Stimulated activated CD4-positive, alpha-beta T cell treated with anti-CD3 and anti-CD28 coated beads, Interleukin-2, amount 100 ng/mL, for 48 hours (primary cell): ENCODE measurements around the gene DEFB131B.
A peak's percentile ranks its signal among the peaks of the same experiment; 100 is the strongest.
"Not testable (repeated sequence)": the region's sequence is repeated elsewhere in the genome, so short reads cannot be mapped to it uniquely, and the experiment has no call there.

Experiments
- DNase-seq, 2 donors: peaks; one replicate each; pipeline ENCODE4 v3.0.0-alpha.2; 2020

The DEFB131B gene, protein sequence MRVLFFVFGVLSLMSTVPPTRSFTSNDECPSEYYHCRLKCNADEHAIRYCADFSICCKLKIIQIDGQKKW

DNA sequence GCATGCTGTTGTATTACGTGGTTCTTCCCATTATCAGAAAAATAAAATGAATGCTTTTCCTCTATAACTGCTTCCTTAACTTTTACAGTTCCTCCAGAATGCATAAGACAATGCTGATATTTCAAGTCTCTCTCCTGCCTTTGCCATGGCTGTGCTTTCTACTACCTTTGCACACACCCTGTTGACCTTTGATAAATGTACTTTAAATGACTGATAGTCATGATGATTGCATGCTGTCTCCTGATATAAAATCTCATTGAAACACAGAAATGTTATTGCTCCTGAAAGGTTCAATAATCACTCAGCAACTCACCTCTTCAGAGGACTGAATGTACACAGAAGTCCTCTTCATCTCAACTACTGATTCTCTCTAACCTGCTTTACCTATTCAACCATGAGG, at the start of gene DEFB131B:
Gene DEFB131B (plus strand): TSS at position 395 of the 400 bp plus-strand sequence. CDS start 0 bp downstream, at position 395.
- not testable (repeated sequence) for DNase-seq

DNA sequence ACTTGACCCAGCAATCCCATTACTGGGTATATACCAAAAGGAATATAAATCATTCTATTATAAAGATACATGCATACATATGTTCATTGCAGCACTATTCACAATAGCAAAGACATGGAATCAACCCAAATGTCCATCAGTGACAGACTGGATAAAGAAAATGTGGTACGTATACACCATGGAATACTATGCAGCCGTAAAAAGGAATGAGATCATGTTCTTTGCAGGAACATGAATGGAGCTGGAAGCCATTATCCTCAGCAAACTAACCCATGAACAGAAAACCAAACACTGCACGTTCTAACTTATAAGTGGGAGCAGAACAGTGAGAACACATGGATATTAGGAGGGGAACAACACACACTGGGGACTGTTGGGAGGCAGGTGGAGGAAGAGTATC, 49.0 kb upstream of the DEFB131B start:
- not testable (repeated sequence) for DNase-seq

DNA sequence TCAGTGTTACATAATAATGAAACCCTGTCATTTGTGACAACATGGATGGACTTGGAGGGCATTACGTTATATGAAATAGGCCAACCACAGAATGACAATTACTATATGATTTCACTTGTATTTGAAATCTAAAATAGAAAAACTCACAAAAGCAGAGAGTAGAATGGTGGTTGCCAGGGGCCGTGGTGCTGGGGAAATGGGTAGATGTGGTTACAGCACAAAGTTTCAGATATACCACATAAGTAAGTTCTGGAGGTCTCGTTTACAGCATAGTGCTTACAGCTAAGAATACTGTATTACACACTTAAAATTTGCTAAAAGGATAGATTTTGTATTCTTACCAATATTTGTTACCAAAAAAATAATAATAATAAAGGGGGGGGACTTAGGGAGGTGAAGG, 48.6 kb upstream of the DEFB131B start:
- DNase-seq = not testable (repeated sequence)

DNA sequence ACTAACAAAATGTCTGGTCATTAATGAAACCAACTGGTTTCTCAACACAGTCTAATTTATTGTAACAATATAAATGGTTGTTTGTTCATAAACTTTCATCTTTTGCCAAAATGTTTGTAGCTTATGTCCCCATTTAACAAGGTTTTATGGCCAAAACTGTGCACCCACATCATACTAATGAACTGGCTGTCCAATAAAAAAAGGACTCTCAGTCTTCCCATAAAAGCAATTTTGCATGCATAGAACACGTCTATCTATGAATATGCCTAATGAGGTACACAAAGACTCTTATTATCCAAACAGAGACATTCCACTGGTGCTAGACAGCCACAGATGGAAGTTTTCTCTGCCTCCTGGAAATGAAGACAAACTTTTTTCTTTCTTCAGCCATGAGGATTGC, 45.4 kb upstream of the DEFB131B start, which contains the start of gene DEFB108B:
Gene DEFB108B (plus strand): TSS at position 390 of the 400 bp plus-strand sequence. CDS start 0 bp downstream, at position 390.
- not testable (repeated sequence) for DNase-seq

DNA sequence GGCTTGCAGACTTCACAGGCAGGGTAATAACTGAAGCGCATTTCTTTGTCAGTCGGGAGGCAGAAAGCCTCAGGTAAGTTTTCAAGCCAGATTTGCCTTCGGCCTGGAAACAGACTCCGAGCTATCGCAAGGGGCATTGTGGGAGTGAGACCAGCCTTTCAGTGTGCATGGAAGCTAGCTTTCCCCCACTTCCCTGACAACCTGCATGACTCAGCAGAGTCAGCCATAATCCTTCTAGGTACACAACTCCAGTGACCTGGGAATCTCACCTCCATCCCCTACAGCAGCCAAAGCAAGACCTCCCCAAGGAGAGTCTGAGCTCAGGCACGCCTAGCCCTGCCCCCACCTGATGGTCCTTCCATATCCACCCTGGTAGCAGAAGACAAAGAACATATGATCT, 35.5 kb upstream of the DEFB131B start:
- DNase-seq = not testable (repeated sequence)

DNA sequence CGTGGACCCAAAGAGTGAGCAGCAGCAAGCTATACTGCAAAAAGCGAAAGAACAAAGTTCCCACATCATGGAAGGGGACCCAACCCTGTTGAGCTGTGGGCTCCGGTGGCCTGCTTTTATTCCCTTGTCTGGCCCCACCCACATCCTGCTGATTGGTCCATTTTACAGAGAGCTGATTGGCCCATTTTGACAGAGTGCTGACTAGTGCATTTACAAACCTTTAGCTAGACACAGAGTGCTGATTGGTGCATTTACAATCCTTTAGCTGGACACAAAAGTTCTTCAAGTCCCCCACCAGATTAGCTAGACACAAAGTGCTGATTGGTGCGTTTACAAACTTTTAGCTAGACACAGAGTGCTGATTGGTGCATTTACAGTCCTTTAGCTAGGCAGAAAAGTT, 34.9 kb upstream of the DEFB131B start:
- DNase-seq = not testable (repeated sequence)

DNA sequence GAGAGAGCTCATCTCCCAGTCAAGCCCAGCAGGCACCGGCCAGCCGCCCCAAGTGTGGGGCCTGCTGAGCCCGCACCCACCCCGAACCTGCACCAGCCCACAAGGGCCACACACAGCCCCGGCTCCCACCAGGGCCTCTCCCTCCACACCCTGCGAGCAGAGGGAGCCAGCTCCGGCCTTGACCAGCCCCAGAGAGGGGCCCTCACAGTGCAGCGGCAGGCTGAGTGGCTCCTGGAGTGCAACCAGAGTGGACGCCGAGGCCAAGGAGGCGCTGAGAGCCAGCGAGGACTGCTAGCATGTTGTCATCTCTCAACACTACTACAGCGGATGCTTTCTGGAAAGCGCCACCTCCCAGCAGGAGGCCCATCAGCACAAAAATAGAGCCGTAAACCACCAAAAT, 34.4 kb upstream of the DEFB131B start:
- no peak for DNase-seq

DNA sequence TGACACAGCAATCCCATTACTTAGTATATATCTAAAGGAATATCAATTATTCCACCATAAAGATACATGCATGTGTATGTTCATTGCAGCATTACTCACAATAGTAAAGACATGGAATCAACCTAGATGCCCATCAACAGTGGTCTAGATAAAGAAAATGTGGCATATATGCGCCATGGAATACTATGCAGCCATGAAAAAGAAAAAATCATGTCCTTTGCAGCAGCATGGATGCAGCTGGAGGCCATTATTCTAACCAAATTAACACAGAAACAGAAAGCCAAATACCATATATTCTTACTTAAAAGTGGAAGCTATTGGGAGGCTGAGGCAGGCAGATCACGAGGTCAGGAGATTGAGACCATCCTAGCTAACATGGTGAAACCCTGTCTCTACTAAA, 24.4 kb upstream of the DEFB131B start:
- not testable (repeated sequence) for DNase-seq

DNA sequence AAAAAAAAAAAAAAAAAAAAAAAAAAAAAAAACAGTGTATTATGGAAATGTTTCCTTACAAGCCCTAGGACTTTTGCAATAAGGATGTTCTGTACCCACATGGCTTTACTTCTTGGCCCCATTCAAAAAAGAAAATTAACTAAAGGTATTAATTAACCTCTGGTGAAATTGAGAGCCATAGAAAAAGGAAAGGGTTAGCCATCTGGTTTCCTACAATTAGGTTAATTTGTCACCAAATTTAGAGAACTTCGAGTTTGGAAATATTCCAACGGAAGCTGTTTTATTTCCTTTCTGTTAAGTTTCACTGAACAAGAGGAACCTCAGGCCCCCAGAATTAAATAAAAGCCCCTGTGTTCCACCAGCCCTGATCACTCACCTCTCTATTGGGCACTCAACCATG, 22.4 kb upstream of the DEFB131B start:
- not testable (repeated sequence) for DNase-seq

DNA sequence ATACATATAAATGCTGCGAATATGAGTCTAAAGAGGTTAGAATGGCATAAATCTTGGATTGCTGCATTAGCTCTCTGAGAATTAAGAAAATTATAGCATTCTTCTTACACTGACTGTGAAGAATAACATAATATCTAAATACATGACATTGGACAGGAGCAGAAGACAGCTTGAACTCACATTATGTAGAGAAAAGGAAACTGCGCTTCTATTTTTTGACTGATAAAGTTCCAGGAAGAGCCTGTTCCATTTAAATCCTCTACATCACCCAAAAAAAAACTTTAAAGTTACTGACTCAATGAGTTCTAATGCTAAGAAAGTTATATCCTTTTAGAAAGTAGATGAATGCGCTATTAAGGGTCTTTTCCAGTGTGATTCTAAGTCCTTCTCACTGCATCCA, 17.4 kb upstream of the DEFB131B start:
- not testable (repeated sequence) for DNase-seq

DNA sequence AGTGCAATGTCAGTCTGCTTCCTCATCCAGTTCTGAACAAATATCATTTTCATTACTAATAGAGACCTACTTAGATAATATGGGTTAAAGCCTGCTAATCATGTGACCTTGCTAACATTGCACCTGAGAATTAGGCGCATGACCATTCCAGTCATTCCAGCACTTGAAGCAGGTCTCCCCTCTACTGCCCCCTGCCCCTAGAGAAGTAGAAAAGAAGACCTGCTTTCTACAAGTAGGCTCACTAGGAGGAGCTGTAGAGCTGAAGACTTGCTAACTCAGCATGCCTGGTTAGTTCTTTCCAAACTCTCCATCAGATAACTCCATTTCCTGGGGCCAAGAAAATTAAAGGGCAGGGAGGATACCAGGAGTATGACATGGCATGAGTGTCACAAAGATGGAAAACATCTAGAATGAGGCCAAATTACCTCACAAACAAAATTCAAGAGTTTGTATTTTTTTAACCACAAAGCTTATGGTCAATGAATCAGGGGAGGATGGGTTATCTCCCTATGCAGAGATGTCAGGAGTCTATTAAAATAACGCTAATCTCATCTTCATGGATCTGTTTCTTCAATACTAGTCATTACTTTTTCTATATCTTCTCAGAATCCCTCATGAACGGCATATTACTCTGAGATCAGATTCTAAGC, 14.2 kb upstream of the DEFB131B start:
- DNase-seq = peak in 1 of 2 donors; percentile 3

DNA sequence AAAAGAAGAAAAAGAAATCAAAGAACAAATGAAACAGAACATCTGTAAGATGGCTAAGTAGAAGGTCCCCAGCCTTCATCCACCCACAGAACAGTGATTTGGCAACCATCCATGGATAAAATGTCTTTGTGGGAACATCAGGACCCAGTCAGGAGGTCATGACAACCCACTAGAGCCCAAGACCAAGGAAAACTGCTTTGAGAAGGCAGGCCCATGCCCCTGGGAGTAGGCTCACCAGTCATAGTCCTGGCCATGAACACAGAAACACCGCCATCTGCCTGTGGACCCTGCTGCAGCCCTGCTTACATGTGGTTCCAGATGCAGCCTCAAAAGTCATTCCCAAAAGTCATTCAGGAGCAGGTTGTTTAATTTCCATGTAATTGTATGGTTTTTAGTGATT, 11.0 kb upstream of the DEFB131B start:
- DNase-seq = not testable (repeated sequence)

DNA sequence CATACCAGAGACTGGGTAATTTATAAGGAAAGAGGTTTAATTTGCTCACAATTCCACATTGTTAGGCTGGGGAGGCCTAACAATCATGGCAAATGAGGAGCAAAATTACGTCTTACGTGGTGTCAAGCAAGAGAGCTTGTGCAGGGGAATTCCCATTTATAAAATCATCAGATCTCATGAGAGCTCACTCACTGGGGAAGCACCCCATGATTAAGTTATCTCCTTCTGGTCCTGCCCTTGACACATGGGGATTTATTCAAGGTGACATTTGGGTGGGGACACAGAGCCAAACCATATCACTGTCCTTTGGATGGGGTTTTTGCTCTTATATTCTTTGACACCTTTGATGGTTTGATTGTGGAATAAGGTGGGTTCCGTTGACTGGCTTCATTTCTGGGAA, 8.3 kb upstream of the DEFB131B start:
- not testable (repeated sequence) for DNase-seq

DNA sequence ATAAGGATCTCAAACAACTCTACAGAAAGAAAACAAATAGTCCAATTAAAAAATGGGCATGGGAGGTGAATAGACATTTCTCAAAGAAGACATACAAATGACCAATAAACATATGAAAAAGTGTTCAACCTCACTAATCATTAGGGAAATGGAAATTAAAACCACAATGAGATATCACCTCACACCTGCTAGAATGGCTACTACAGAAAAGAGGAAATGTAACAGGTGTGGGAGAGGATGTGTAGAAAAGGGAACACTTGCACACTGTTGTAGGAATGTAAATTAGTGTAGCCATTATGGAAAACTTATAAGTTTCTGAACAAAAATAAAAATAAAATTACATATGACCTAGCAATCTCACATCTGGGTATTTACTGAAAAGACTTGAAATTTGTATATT, 7.6 kb upstream of the DEFB131B start:
- not testable (repeated sequence) for DNase-seq

DNA sequence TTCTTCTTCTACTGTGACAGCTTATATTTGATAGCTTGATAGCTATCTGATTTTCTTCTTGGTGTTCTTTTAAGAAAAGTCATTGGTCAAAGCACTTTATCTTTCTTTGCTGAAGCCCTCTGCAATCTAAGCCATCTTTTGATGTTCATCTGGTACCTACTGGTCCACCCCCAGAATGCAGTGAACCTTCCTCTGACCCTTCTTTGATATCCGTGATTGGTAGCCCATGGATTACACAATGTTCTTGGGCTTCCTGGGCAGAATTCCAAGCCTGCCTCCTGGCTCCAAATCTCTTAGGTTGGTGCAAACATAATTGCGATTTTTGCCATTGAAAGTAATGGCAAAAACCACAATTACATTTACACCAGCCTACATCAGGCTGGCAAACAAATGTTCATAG, 2.0 kb upstream of the DEFB131B start:
- DNase-seq = not testable (repeated sequence)

DNA sequence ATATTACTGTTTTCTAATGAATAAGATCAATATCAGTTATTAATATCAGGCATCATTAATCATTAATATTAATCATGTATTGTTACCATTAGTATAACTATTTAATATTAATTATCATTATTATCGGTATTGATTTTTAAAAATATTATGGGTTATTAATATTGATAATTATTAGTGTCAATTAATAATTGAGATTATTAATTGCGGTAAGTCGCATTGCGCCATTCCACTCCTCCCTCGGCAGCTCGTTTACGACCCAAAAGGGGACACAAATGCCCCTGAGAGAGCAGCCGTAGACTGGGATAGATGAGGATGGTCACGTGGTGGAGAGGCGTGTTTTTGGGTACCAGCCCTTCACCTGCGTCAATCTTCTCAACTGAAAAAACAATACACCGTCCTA, 7.6 kb downstream of the DEFB131B start:
- DNase-seq = not testable (repeated sequence)

DNA sequence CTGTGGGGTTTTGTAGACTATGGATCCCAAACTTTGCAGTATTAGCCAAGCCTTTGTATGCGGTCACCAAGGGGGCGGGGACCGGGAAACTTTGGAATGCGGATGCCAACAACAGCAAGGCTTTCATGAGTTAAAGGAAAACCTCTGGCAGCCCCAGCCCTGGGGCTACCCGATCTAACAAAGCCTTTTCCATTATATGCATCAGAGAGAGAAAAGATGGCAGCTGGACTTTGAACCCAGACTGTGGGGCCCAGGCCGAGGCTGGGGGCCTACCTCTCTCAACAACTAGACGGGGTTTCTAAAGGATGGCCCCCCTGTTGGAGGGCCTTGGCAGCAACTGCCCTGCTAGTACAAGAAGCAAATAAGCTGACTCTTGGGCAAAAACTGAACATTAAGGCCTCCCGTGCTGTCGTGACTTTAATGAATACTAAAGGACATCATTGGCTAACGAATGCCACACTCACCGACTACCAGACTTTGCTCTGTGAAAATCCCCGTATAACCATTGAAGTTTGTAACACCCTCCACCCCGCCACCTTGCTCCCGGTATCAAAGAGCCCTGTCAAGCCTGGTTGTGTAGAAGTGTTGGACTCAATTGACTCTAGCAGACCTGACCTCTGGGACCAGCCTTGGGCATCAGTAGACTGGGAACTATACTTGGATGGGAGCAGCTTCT, 10.2 kb downstream of the DEFB131B start:
- DNase-seq = not testable (repeated sequence)

DNA sequence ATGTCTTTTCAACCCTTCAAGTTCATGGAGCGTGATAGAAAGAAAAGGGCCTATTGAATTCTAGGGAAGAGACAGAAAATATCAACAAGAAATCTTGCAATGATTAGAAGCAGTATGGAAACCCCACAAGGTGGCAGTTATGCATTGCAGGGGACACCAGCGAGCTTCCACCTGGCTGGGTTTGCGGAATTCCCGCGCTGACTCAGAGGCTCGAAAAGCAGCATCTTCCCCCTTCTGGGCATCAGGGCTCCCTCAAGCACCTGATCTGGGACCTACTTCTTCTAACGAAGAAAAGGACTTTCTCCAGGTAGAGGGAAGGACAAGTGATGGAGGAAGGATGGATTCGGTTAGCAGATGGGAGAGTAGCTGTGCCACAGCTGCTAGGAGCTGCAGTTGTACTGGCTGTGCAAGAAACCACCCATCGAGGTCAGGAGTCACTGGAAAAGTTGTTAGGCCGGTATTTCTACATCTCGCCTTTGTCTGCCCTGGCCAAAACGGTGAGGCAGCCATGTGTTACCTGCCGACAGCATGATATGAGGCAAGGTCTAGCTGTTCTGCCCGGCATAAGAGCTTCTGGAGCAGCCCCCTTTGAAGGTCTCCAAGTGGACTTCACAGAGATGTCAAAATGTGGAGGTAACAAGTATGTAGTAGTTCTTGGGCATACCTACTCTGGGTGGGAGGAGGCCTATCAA, 11.1 kb downstream of the DEFB131B start:
- not testable (repeated sequence) for DNase-seq

DNA sequence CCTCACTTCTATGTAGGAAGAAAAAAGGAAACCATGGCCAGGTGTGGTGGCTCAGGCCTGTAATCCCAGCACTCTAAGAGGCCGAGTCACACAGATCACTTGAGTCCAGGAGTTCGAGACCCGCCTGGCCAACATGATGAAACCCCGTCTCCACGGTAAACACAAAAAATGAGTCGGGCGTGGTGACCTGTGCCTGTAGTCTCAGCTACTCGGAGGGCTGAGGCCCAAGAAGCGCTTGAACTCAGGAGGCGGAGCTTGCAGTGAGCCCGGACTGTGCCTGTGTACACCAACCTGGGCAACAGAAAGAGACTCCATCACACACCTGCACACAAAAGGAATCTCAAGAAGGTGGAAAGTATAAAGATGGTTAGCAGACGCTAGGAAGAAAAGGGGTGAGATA, 17.7 kb downstream of the DEFB131B start:
- DNase-seq = no peak

DNA sequence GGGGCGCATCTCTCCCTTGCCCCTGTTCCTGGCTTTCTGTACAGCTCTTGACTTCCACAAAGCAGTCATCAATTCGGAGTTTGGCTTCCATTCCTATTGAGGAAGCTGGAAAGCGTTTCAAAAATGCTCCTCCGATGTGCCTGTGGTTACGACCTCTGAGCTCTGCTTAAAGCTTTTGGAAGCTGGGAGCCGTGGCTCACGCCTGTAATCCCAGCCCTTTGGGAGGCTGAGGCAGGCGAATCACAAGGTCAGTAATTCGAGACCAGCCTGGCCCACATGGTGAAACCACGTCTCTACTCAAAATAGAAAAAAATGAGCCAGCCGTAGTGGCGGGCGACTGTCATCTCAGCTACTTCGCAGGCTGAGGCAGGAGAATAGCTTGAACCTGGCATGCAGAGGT, 22.9 kb downstream of the DEFB131B start:
- not testable (repeated sequence) for DNase-seq

DNA sequence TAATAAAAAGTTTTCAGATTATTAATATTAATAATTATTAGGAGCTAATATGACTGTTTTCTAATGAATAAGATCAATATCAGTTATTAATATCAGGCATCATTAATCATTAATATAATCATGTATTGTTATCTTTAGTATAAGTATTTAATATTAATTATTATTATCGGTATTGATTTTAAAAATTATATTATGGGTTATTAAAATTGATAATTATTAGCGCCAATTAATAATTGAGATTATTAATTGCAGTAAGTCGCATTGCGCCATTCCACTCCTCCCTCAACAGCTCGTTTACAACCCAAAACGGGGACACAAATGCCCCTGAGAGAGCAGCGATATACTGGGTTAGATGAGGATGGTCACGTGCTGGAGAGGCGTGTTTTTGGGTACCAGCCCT, 30.0 kb downstream of the DEFB131B start:
- DNase-seq = no peak

DNA sequence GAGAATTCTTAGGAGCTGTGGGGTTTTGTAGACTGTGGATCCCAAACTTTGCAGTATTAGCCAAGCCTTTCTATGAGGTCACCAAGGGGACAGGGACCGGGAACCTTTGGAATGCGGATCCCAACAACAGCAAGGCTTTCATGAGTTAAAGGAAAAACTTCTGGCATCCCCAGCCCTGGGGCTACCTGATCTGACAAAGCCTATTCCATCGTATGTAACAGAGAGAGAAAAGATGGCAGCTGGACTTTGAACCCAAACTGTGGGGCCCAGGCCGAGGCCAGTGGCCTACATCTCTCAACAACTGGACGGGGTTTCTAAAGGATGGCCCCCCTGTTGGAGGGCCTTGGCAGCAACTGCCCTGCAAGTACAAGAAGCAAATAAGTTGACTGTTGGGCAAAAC, 32.5 kb downstream of the DEFB131B start:
- not testable (repeated sequence) for DNase-seq

DNA sequence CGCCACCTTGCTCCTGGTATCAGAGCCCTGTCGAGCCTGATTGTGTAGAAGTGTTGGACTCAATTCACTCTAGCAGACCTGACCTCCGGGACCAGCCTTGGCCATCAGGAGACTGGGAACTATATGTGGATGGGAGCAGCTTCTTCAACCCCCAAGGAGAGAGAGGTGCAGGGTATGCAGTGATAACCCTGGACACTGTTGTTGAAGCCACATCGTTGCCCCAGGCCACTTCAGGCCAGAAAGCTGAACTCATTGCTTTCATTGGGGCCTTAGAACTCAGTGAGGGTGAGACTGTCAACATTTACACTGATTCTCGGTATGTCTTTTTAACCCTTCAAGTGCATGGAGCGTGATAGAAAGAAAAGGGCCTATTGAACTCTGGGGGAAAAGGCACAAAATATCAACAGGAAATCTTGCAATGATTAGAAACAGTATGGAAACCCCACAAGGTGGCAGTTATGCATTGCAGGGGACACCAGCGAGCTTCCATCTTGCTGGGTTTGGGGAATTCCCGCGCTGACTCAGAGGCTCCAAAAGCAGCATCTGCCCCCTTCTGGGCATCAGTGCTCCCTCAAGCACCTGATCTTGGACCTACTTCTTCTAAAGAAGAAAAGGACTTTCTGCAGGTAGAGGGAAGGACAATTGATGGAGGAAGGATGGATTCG, 33.2 kb downstream of the DEFB131B start:
- DNase-seq = peak; percentile 40 to 68
